HFF-Myc (cell line): ENCODE results near the gene MYO18B.

Source experiments
- DNase-seq: peaks from one replicate; pipeline ENCODE4 v3.0.0-alpha.2; 2011; ENCODE audit warnings: low read depth; ENCODE audit errors: extremely low read depth
- H3K4me3 ChIP-seq: replicated peaks from 2 replicates; pipeline ENCODE4 v1.5.1; 2011; ENCODE audit warnings: low read depth, mild to moderate bottlenecking, control low read depth, low read length
- CTCF ChIP-seq: IDR thresholded peaks from 2 replicates; pipeline ENCODE4 v1.5.1; 2012; ENCODE audit warnings: mild to moderate bottlenecking, low read depth, low read length, control low read depth; ENCODE audit errors: missing control alignments

MYO18B gene

GRCh38 chr22:26075251-26075650 lies 333.3 kb downstream of the MYO18B start:
- no peak for DNase-seq
- TF ChIP-seq CTCF, result no peak

GRCh38 chr22:26079009-26079408 lies 337.0 kb downstream of the MYO18B start:
- no peak for DNase-seq
- no peak for TF ChIP-seq CTCF
- no peak overlapping the region for H3K4me3 ChIP-seq

More at GRCh38 chr22:26075251-26075650, 333.3 kb downstream of the MYO18B start:
- no peak overlapping the region for H3K4me3 ChIP-seq
